A673 (cell line): ENCODE data around the gene PHACTR2.

Source experiments
- CTCF ChIP-seq: fragments of 300-800, 200-600 bp; sonication (generic); conservative IDR thresholded peaks from 2 replicates; pipeline ENCODE4 v1.5.1; 2017; ENCODE audit warnings: low read depth, mild to moderate bottlenecking, antibody characterized with exemption, low read length, moderate library complexity, mixed read lengths
- EZH2 ChIP-seq: fragments of 200-600 bp; sonication (generic); IDR thresholded peaks from 2 replicates; pipeline ENCODE4 v1.6.1; 2017; ENCODE audit warnings: borderline replicate concordance, low read depth, mild to moderate bottlenecking, mixed read lengths, antibody characterized with exemption, low read length; ENCODE audit not compliant: poor library complexity, severe bottlenecking

- TF ChIP-seq CTCF, result no peak
- TF ChIP-seq EZH2, result no peak
Measured at GRCh38 chr6:143766185-143766553, 88.4 kb downstream of the PHACTR2 start.
